GM12864 (cell line): ENCODE results near the gene PCSK6.

Source experiments
- DNase-seq: peaks from one replicate; pipeline ENCODE4 v3.0.0-alpha.2; 2011; ENCODE audit warnings: low read depth
- H3K4me3 ChIP-seq: 2 replicates; pipeline ENCODE4 v1.5.1; 2011; ENCODE audit warnings: mild to moderate bottlenecking, low read depth, low read length, control low read depth
- CTCF ChIP-seq: IDR thresholded peaks from 2 replicates; pipeline ENCODE4 v1.5.1; 2011; ENCODE audit warnings: low read depth, mild to moderate bottlenecking, moderate library complexity, low read length, control low read depth, inconsistent platforms; ENCODE audit errors: missing control alignments

The PCSK6 gene

GRCh38 chr15:101481381-101481705 lies 8.2 kb downstream of the PCSK6 start:
- TF ChIP-seq CTCF, result no peak
- DNase-seq, result no peak
- H3K4me3 ChIP-seq, result no peak overlapping the region

DNA sequence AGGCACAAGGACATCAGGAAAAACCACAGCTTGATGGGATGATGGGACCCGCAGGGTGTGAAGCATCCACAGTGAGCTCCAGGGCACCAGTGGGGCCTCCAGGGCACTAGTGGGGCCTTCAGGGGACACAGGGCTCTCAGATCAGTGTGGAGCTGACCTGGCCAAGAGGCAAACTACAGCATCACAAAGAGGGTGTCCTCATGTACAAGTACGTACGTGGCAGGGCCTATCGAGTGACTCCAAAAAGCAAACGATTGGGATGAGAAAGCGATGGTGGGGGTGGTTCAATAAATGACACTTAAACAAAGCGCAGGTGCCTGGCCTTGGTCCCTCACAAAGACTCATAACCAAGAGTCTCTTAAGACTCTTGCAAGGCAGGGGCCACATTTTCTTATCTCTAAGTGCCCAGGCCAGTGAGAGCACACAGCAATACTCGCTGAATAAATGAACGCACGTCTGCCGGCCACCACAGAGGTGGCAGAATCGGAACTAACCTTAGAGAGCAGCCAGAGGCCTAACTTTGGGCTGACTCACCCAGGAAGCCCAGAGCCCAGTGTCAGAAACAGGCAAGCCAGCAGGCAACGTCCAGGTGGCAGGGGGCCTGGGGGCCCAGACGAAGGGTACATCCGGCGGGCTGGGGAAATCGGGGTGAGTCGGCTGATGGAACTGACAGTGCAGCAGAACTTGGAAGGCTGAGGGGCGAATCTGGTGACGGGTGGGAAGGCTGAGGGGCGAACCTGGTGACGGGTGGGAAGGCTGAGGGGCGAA lies 8.7 kb downstream of the PCSK6 start:
- TF ChIP-seq CTCF, result no peak
- no peak for DNase-seq
- H3K4me3 ChIP-seq, result no peak overlapping the region

GRCh38 chr15:101479851-101480612 lies 9.5 kb downstream of the PCSK6 start:
- no peak for DNase-seq
- no peak overlapping the region for H3K4me3 ChIP-seq
- TF ChIP-seq CTCF, result no peak

GRCh38 chr15:101479342-101479845 lies 10.1 kb downstream of the PCSK6 start:
- no peak overlapping the region for H3K4me3 ChIP-seq
- TF ChIP-seq CTCF, result no peak
- no peak for DNase-seq

DNA sequence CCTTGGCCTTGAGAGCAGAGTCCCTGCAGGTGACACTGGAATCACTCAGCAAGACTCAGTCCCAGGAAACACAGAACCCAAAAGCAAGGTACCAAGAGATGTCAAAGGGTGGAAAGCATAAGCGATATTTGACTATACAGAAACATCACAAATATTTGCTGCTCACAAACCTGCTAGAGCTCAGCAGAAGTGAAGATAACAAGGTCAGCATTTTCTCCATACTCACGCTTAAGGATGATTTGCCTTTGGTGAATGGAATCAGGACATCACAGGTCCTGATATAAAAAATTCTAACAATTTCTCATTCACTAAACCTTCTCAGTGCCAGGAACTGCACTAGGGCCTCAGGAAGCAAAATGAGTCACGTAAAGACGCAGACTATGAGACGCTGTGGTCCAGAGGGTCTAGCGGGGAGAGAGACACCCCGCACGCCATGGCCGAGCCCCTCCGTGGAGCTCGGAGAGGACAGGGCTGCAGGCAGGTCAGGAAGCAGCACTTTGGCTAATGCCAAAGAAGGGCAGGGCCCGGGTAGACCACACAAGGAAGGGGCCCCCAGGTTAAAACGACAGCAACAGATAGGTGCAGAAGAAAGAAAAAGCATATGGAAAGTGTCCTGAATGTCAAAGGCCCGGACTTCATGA lies 10.7 kb downstream of the PCSK6 start:
- DNase-seq, result no peak
- TF ChIP-seq CTCF, result no peak
- H3K4me3 ChIP-seq, result no peak overlapping the region

- no peak for DNase-seq
- TF ChIP-seq CTCF, result no peak
Measured at GRCh38 chr15:101477851-101478362, 11.6 kb downstream of the PCSK6 start.

More at GRCh38 chr15:101477851-101478362, 11.6 kb downstream of the PCSK6 start:
- no peak overlapping the region for H3K4me3 ChIP-seq
